KOPT-K1 (cell line): ENCODE data around the gene RPUSD1.
"Not testable (repeated sequence)": the region's sequence is repeated elsewhere in the genome, so short reads cannot be mapped to it uniquely, and the experiment has no call there.

Experiments used
- H3K27ac ChIP-seq: fragments of 200-600 bp; sonication (generic); 2 replicates; pipeline ENCODE4 v1.5.1; 2016; ENCODE audit warnings: antibody characterized with exemption, mild to moderate bottlenecking, low read depth, low read length; ENCODE audit not compliant: poor library complexity, severe bottlenecking
- H3K36me3 ChIP-seq: fragments of 200-600 bp; sonication (generic); 2 replicates; pipeline ENCODE4 v1.5.1; 2017; ENCODE audit warnings: antibody characterized with exemption, mild to moderate bottlenecking, low read length, moderate library complexity; ENCODE audit not compliant: insufficient read depth
- H3K9me3 ChIP-seq: fragments of 200-600 bp; sonication (generic); 2 replicates; pipeline ENCODE4 v1.5.1; 2017; ENCODE audit warnings: antibody characterized with exemption, low read length, mild to moderate bottlenecking; ENCODE audit not compliant: insufficient read depth, poor library complexity, severe bottlenecking

RPUSD1 gene

GRCh38 chr16:761625-762513 is 26.3 kb downstream of the RPUSD1 start:
- Histone ChIP-seq H3K27ac (no peak overlapping the region), H3K9me3 (no peaks in the 10 kb centered on the region), H3K36me3 (no peaks in the 10 kb centered on the region)

GRCh38 chr16:760545-761343 is 27.4 kb downstream of the RPUSD1 start, which contains the start of gene MSLN:
MSLN (plus strand) TSS chr16:760734; CDS start chr16:762681, 1,947 bp downstream.
- Histone ChIP-seq H3K9me3 (no peaks in the 10 kb centered on the region), H3K36me3 (no peaks in the 10 kb centered on the region), H3K27ac (no peak within 1 kb of the TSS)

DNA sequence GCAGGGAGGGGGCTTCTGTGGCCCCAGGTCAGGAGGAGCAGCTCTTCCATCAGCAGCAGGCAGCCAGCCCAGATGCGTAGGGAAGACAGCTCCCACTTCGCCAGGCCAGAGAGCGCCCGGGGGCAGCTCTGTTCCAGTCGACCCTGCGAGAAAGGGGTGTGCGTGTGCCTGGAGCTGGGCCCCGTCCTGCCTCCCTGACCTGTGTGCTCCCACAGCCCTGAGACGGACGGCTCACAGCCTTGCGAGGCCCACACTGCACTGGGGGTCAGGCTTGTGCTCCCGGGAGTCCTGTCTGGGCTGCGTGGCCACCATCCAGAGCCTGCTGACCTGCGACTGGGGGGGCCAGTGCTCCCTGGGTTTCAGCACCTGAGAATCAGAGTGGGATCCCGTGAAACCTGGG is 28.1 kb downstream of the RPUSD1 start:
- Histone ChIP-seq H3K27ac (no peak overlapping the region), H3K36me3 (no peaks in the 10 kb centered on the region), H3K9me3 (no peaks in the 10 kb centered on the region)

GRCh38 chr16:759110-759910 is 28.9 kb downstream of the RPUSD1 start:
- Histone ChIP-seq H3K27ac (no peak overlapping the region), H3K36me3 (no peaks in the 10 kb centered on the region), H3K9me3 (no peaks in the 10 kb centered on the region)

DNA sequence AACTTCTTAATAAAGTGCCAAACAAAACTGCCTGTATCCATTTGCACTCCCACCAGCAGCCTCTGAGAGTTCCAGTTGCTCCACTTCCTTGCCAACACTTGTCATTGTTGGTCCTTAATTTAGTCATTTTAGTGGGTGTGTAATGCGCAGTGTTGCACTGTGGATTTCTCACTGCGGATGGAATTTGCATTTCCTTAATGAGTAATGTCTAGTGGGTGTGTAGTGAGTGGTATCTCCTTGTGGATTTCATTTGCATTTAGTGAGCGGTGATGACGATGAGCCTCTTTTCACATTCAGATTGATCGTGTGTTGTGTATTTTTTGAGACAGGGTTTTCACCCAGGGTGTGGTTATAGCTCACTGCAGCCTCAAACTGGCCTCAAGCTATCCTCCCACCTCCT is 31.8 kb downstream of the RPUSD1 start:
- Histone ChIP-seq H3K9me3 (no peaks in the 10 kb centered on the region), H3K36me3 (no peaks in the 10 kb centered on the region), H3K27ac (no peak overlapping the region)

GRCh38 chr16:754656-755055 is 33.5 kb downstream of the RPUSD1 start:
- no peak overlapping the region for H3K27ac ChIP-seq
- no peaks in the 10 kb centered on the region for H3K9me3 ChIP-seq
- H3K36me3 ChIP-seq = no peaks in the 10 kb centered on the region

- not testable (repeated sequence) for H3K9me3 ChIP-seq, H3K27ac ChIP-seq, H3K36me3 ChIP-seq
Observed at GRCh38 chr16:754121-754607, 34.0 kb downstream of the RPUSD1 start.

DNA sequence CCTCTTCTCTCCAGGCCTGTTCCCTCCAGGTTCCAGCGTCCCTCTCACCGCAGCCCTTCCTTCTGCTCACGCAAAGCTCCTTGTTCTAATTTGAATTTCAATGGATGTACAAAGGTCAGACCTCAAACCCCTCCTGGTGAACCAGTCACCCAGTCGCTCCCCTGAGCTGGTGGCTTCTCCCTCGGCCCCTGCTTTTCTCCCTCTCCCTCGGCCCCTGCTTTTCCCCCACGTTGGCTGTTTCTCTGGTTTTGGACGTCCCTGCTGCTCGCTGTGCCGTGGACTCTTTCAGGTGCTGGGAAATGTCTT is 36.2 kb downstream of the RPUSD1 start:
- Histone ChIP-seq H3K27ac (no peak overlapping the region), H3K9me3 (no peaks in the 10 kb centered on the region), H3K36me3 (no peaks in the 10 kb centered on the region)

DNA sequence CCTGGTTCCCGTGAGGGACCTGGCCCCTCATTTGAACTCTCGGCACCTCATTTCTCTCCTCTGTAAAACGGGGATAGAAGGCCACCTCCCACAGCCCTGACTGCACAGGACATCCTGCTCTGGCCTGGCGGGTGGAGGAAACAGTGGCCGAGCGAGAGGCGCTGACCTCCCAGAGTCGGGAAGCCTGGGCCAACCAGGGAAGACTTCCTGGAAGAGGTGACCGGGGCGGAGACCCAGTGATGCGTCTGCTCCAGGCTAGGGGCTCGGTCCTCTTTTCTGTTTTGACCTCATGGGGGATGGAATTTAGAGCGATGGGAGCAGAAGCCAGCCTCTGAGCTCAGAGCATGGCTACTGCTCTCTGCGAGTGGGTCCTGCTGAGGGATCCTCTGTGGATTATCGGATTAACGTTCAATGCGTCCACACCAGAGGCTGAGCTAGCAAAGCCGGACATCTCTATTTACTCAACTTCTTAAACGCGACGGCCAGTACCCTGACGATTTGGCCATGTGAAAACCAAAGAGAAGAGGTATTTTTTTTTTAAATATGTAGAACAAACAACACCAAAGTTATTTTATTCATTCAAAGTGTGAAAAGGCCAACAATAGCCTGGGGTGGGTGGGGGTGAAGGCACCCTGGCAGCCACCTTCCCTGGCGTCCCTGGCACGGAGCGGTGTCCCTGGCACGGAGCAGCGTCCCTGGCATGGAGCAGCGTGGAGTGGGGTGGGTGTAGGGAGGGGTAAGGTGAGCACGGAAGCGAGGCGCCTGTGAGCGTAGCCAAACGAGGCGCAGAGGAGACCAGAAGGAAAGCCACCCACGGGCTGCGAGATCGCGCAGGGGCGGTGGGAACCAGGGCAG is 36.8 kb downstream of the RPUSD1 start:
- Histone ChIP-seq H3K27ac (no peak overlapping the region), H3K36me3 (no peaks in the 10 kb centered on the region), H3K9me3 (no peaks in the 10 kb centered on the region)

DNA sequence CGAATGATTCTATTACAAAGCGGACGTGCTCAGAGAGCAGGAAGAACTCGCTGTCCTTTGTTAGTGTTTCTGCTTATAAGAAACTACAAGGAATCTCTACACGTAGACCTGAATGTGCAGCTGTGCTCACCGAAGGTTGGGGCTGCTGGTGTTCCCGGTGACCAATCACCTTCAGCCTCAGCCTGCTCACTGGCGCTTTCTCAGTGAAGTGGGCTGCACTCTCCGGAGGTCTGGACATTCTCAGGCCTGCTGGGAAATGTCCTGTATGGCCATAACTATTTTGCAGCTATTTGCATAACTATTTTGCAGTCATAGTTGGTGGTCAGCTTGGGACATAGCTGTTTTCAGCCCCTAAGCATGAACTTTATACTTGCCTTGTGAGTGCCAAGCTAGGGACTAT is 37.7 kb downstream of the RPUSD1 start:
- no peak overlapping the region for H3K27ac ChIP-seq
- H3K36me3 ChIP-seq = no peaks in the 10 kb centered on the region
- no peaks in the 10 kb centered on the region for H3K9me3 ChIP-seq

DNA sequence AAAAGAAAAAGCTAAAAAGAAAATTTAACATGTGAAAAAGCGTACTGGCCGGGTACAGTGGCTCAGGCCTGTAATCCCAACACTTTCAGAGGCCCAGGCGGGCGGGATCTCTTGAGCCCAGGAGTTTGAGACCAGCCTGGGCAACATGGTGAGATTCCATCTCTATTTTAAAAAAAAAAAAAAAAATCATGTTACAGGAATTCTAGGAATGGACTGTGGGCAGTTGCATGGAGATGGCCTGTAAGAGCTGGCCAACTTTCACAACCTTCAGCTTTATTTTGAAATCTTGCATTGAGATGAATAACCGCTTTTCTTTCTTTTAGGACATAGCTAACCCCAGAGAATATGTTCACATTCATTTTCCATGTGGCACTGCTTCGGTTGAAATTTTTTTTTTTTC is 39.2 kb downstream of the RPUSD1 start:
- H3K27ac ChIP-seq = no peak overlapping the region
- no peaks in the 10 kb centered on the region for H3K36me3 ChIP-seq
- H3K9me3 ChIP-seq = no peaks in the 10 kb centered on the region

- Histone ChIP-seq H3K36me3 (no peaks in the 10 kb centered on the region), H3K27ac (no peak overlapping the region), H3K9me3 (no peaks in the 10 kb centered on the region)
Observed at GRCh38 chr16:747978-748746, 40.0 kb downstream of the RPUSD1 start.

DNA sequence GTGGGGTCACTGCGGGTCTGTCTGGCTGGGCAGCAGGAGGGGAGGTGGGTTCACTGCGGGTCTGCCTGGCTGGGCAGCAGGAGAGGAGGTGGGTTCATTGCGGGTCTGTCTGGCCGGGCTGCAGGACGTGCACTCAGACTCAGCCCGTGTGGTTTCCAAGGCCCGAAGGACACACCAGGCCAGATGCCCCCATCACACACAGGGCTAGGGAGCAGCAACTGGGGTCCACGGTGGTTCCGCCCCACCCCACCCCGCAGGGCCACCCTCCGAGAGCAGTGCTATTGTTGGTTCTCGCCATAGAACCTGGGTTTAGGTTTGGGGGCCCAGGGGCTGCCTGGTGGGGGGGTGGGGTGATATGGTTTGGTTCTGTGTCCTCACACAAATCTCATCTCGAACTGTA is 41.5 kb downstream of the RPUSD1 start:
- Histone ChIP-seq H3K9me3 (no peaks in the 10 kb centered on the region), H3K36me3 (no peaks in the 10 kb centered on the region), H3K27ac (no peak overlapping the region)

DNA sequence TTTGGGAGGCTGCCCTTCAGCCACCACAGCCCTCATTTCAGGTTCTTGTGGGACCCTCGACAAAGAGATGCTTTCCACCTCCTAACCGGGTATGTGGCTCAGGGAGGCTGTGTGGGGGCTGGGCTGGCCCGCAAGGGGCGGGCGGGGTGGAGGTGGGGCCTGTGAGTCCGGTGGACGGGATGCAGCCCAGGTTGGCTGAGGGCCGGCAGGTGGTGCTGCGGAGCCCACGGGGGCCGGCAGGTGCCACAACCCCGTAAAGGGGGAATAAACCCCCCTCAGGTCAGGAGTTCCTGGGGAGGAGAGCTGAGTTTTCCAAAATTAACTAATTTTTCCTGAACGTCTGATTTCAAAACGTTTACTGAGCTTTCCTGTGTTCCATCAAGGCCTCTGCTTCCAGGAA is 42.4 kb downstream of the RPUSD1 start:
- no peaks in the 10 kb centered on the region for H3K36me3 ChIP-seq
- H3K27ac ChIP-seq = no peak overlapping the region
- H3K9me3 ChIP-seq = no peaks in the 10 kb centered on the region
